ENCODE measurements around the gene CD48.

- TF ChIP-seq CTCF (conservative IDR thresholded peaks at IDR 0.05; ENCODE audit: low read length) (no peak), EZH2phosphoT487 (IDR thresholded peaks at IDR 0.05; ENCODE audit: borderline replicate concordance) (no peak)
Observed at GRCh38 chr1:160676869-160677597, 34.6 kb downstream of the CD48 start.
